LoVo (cell line): ENCODE measurements around the gene STEAP3.
"Not testable (repeated sequence)": the region's sequence is repeated elsewhere in the genome, so short reads cannot be mapped to it uniquely, and the experiment has no call there.

ENCODE experiments used
- DNase-seq: peaks from one replicate; pipeline ENCODE4 v3.0.0-alpha.2; 2016; ENCODE audit warnings: low spot score

STEAP3 gene

GRCh38 chr2:119264781-119265692 is 41.4 kb downstream of the STEAP3 start:
- DNase-seq, result peak; percentile 22

- DNase-seq, result no peak
These were observed 42.0 kb downstream of the STEAP3 start for GRCh38 chr2:119265693-119266066.

GRCh38 chr2:119266091-119266589 is 42.5 kb downstream of the STEAP3 start:
- no peak for DNase-seq

GRCh38 chr2:119267604-119268003 is 44.0 kb downstream of the STEAP3 start:
- DNase-seq, result no peak

- DNase-seq, result no peak
These were observed 53.2 kb downstream of the STEAP3 start for GRCh38 chr2:119276864-119277263.

- DNase-seq, result not testable (repeated sequence)
These were observed 54.8 kb downstream of the STEAP3 start for GRCh38 chr2:119278385-119278784.

- no peak for DNase-seq
These were observed 55.3 kb downstream of the STEAP3 start for GRCh38 chr2:119278946-119279345.

- DNase-seq, result no peak
These were observed 56.0 kb downstream of the STEAP3 start for GRCh38 chr2:119279666-119280065.

- DNase-seq, result no peak
These were observed 57.0 kb downstream of the STEAP3 start for GRCh38 chr2:119280680-119281079.

- DNase-seq, result no peak
These were observed 58.7 kb downstream of the STEAP3 start for GRCh38 chr2:119282146-119282995.

GRCh38 chr2:119282996-119283511 is 59.4 kb downstream of the STEAP3 start:
- DNase-seq, result no peak

GRCh38 chr2:119283873-119284331 is 60.3 kb downstream of the STEAP3 start:
- DNase-seq, result peak; percentile 19

GRCh38 chr2:119286661-119287060 is 63.0 kb downstream of the STEAP3 start:
- no peak for DNase-seq

- DNase-seq, result no peak
These were observed 64.9 kb downstream of the STEAP3 start for GRCh38 chr2:119288576-119288975.

- DNase-seq, result no peak
These were observed 65.5 kb downstream of the STEAP3 start for GRCh38 chr2:119289093-119289492.

- no peak for DNase-seq
These were observed 66.0 kb downstream of the STEAP3 start for GRCh38 chr2:119289642-119290041.

- peak; percentile 8 for DNase-seq
These were observed 67.4 kb downstream of the STEAP3 start for GRCh38 chr2:119290859-119291587.

GRCh38 chr2:119291588-119292167 is 68.0 kb downstream of the STEAP3 start:
- DNase-seq, result no peak

- no peak for DNase-seq
These were observed 68.6 kb downstream of the STEAP3 start for GRCh38 chr2:119292226-119292625.

GRCh38 chr2:119293254-119293653 is 69.6 kb downstream of the STEAP3 start:
- DNase-seq, result no peak

GRCh38 chr2:119293900-119294299 is 70.3 kb downstream of the STEAP3 start:
- DNase-seq, result no peak
